GM18505 (cell line): ENCODE data around the gene KRT83.

Source experiments
- ATAC-seq: cut with Tn5 transposase; IDR thresholded peaks from one replicate; pipeline ENCODE4 v1.9.1; 2021; ENCODE audit not compliant: unreplicated experiment
- POLR2A ChIP-seq: IDR thresholded peaks from 4 replicates; pipeline ENCODE4 v1.6.1; 2011; ENCODE audit warnings: borderline replicate concordance; ENCODE audit not compliant: insufficient read depth, insufficient read length; ENCODE audit errors: extremely low read depth

Gene KRT83

GRCh38 chr12:52360106-52360662 lies 39.0 kb upstream of the KRT83 start:
- ATAC-seq = no peak
- no peak for TF ChIP-seq POLR2A

GRCh38 chr12:52359621-52360061 lies 38.4 kb upstream of the KRT83 start:
- no peak for ATAC-seq
- no peak for TF ChIP-seq POLR2A

- ATAC-seq = peak; percentile 84
- TF ChIP-seq POLR2A = no peak
Observed at GRCh38 chr12:52358575-52359350, 37.6 kb upstream of the KRT83 start.

GRCh38 chr12:52356762-52357580 lies 35.8 kb upstream of the KRT83 start:
- no peak for TF ChIP-seq POLR2A

GRCh38 chr12:52356031-52356761 lies 35.0 kb upstream of the KRT83 start:
- ATAC-seq = no peak
- no peak for TF ChIP-seq POLR2A

More at GRCh38 chr12:52356762-52357580, 35.8 kb upstream of the KRT83 start:
- ATAC-seq = no peak

- TF ChIP-seq POLR2A = no peak
- no peak for ATAC-seq
Observed at GRCh38 chr12:52355176-52355575, 34.0 kb upstream of the KRT83 start.

GRCh38 chr12:52354200-52354599 lies 33.0 kb upstream of the KRT83 start:
- no peak for TF ChIP-seq POLR2A
- ATAC-seq = no peak

- no peak for ATAC-seq
Observed at GRCh38 chr12:52353766-52354165, 32.6 kb upstream of the KRT83 start.

GRCh38 chr12:52352951-52353350 lies 31.8 kb upstream of the KRT83 start:
- no peak for ATAC-seq
- no peak for TF ChIP-seq POLR2A

More at GRCh38 chr12:52353766-52354165, 32.6 kb upstream of the KRT83 start:
- no peak for TF ChIP-seq POLR2A

GRCh38 chr12:52351196-52352059 lies 30.2 kb upstream of the KRT83 start:
- no peak for TF ChIP-seq POLR2A
- no peak for ATAC-seq

- ATAC-seq = no peak
- TF ChIP-seq POLR2A = no peak
Observed at GRCh38 chr12:52350786-52351185, 29.6 kb upstream of the KRT83 start.

GRCh38 chr12:52350021-52350620 lies 28.9 kb upstream of the KRT83 start:
- TF ChIP-seq POLR2A = no peak

More at GRCh38 chr12:52350021-52350620, 28.9 kb upstream of the KRT83 start:
- no peak for ATAC-seq
